Cerebellar nuclear complex (tissue), 1 donor: Measurements from ENCODE around the gene PPP1R3G.

Experiments
- DNase-seq, 2 experiments: peaks; one replicate each; lab custom pipeline; 2025; lab: John Stamatoyannopoulos, UW

PPP1R3G gene

DNA sequence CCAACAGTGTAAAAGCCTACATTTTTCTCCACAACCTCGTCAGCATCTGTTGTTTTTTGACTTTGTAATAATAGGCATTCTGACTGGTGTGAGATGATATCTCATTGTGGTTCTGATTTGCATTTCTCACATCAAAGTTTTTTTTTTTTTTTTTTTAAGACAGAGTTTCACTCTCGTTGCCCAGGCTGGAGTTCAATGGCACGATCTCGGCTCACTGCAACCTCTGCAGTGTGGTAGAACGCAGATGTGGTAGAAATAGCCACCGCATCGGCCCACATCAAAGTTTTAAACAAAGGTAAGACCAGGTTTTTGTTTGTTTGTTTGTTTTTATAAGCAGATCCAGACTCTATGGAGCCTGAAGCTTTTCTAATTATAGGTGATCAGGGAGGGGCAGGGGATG is 12.7 kb upstream of the PPP1R3G start:
- no peak for DNase-seq

DNA sequence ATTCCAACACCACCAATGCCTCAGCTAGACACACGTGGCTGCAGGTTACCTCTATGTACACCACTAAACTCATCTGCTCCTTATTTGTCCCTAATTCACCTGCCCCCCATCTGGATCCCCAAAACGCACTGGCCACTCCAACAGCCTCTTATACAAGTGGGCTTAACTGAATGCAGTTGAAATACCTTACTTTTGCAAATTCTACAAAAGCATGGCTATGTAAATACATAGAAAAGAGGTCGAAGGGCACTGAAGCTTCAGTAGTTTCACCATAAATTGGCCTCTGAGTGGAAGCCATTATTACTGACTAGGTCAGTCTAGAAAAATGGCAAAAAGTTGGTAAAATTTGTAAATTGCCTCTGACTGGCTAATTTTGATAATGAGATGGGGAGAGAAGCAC is 11.1 kb upstream of the PPP1R3G start:
- DNase-seq: no peak

DNA sequence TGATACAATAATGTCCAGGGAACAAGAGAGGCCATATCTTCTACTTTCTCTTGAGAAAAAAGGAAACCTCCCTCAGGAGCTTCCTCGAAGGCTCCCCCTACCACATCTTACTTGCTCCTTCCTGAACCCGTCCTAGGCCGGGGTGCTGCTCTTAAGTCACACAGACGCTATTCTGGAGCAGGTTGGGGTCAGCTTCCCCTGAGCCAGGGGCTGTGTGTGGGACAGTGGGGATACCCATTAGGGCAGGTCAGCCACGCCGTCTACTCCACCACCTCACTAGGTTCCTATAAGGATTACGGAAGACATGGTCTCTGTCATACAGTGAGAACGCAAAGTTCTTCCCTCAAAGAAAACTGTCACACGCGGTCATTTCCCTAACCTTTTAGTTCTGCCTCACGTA is 8.2 kb upstream of the PPP1R3G start:
- DNase-seq: no peak

DNA sequence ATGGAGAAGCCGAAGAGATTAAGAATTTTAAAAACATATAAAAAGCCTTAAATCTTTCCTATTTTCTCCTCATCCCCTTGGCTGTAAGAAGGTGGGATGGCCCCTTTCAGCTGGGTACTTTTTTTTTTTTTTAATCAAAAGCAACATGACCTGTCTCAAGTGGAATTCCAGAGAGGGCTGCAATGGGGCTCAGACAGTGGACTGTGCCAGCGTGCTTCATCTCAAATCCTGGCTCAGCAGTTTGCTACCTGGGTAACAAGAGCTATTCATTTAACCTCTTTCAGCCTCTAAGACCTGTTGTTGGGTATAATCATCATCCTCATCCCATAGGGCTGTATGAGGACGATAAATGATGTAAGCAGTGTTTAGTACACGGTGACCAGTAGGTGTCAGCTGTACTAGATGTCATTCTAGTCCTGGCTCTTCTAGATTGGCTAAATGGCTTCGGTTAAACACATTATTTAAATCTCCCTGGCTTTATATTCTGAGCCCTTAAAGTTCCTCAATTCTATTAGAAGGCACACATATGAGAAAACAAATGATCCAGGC is 6.9 kb upstream of the PPP1R3G start:
- DNase-seq: no peak

- no peak for DNase-seq
Measured at GRCh38 chr6:5079692-5080091, 5.4 kb upstream of the PPP1R3G start.

DNA sequence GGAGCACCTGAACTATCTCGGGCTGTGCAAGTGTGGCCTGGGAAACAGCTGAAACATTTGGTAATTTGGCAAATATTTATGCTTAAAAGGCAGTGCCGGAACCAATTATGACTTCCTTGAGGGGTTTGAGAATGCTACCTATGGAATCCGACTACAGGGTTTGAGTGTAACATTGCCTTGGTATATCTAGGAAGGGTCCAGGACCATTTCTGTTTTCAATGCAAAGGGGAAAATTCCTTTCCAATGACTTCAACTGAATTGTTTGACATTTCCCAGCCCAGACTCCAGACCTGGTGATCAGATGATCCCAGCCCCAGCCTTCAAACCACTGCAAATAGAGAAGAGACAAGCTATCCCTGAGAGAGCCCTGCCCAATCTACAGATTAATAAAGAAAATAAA is 4.6 kb upstream of the PPP1R3G start:
- DNase-seq: no peak

GRCh38 chr6:5081182-5081581 is 4.0 kb upstream of the PPP1R3G start:
- no peak for DNase-seq

- DNase-seq: no peak
Measured at GRCh38 chr6:5081955-5082354, 3.2 kb upstream of the PPP1R3G start.

DNA sequence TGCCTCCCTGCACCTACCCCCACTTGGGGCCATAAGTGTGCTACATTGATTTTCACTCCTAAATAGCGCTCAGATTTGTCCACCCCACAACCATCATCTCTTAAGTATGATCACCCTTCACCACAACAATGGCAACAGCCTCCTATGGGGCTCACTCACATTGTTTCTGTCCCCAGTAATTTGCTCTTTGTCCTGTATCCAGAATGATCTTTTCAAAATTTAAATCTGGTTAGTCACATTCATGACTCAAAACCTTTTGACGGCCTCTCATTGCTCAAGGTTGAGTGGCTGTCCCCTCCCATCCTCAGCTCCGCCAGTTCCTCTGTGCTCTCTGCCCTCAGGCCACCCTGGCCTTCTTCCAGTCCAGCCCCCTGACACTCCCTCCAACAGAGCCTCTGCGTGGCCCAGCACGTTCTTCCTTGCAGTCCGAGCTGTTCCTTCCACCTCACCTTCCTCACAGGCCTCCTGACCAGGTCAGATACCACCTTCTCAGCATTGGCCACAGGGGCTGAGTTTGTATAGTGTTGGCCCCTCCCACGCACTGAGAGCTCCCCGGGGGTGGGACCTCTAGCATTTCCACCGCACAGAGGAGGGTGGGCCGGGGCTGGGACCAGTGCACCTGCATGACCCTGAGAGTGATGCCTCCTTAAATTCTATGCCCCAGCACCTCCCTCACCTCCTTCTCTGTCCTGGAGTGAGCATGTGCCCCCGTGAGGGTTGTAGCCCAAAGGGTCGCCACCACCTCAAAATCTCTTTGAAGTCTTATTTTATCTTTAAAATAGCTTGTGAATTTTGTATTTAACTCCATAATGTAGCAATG is 2.4 kb upstream of the PPP1R3G start:
- no peak for DNase-seq

DNA sequence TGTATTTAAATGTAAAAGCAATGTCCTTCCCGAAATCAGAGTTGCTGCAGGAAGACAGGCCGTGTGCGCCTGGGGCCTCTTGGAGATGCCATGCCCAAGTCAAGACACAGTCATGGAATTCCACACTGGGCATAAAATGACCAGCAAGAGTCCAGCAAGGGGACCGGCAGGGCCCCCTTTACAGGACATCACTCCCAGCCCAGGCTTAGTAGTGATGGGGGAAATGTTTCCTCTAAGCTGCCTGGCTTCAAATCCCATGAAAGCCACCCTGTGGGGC is 1.9 kb upstream of the PPP1R3G start:
- DNase-seq: no peak

- no peak for DNase-seq
Measured at GRCh38 chr6:5083813-5084359, 1.3 kb upstream of the PPP1R3G start.

- DNase-seq: no peak
Measured at GRCh38 chr6:5084360-5084780, 771 bp upstream of the PPP1R3G start.

DNA sequence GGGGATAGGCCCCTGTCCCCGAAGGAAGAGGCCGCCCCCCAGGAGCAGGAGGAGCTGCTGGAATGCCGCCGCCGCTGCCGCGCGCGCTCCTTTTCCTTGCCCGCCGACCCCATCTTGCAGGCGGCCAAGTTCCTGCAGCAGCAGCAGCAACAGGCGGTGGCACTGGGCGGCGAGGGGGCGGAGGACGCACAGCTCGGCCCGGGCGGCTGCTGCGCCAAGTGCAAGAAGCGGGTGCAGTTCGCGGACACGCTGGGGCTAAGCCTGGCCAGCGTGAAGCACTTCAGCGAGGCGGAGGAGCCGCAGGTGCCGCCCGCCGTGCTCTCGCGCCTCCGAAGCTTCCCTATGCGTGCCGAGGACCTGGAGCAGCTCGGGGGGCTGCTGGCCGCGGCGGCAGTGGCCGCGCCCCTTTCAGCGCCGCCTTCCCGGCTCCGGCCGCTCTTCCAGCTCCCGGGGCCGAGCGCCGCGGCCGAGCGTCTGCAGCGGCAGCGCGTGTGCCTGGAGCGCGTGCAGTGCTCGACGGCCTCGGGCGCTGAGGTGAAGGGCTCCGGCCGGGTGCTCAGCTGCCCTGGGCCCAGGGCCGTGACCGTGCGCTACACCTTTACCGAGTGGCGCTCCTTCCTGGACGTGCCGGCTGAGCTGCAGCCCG is 630 bp downstream of the PPP1R3G start:
- no peak for DNase-seq

GRCh38 chr6:5086294-5086890 is 1.3 kb downstream of the PPP1R3G start:
- DNase-seq: no peak

DNA sequence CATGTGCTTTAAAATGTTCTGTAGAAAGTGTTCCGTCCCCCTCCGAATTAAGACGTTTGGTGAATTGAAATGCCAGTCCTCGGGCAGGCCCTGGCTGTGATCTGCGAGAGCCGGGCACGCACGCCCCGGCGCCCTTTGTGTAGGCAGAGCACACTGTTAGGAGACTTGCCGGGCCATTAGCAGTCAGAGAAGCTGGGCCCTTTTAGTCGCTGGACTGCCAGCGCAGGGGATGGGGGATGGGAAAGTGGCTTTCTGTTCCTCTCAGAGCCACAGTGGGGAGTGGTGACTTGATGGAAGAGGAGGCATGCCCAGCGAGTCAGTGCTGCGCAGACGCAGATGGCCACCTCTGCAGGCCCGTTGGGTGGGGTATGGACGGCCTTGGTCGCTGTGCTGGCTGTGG is 2.2 kb downstream of the PPP1R3G start:
- no peak for DNase-seq

- DNase-seq: no peak
Measured at GRCh38 chr6:5088780-5089179, 3.6 kb downstream of the PPP1R3G start.

DNA sequence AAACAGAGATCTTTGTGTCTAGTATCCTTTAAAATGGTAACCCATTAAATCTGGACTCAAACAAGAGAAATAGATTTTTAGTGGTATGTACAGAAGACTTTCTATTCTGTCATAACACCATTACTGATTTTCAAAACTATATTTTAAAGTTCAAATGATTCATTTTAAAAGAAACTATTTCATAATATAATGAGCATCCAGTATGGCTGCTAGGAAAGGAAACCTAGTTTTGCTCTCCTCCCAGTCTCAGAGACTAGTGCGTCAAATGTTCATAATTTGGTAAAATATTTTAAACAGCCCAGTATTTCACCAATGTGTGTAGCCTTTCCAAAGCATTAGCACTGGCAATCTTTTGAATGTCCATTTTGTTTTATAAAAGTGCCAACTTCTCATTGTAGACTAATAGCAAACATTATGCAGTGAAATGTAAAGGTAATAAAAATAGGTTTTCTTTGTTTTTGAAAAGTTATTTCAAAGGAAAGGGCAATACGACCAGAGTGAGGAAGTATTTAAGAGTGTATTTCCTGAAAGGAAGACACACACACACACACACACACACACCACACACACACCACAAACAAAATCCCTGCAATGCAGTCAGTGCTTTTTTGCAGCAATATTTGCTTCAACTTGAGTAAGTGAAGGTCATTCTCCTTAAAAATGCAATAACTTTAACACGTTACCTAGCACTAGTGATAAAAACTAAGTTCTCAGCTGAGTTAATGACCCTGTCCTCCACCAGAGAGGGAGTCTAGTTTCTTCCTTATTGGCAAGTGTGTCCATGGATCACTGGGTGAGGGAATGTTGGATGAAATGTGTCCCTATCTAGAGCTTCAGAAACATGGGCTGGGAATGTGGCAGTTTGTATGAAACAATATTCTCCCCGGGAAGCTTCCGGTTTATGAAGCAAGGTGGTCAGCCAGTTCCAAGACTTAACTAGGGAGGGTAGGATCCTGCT is 4.6 kb downstream of the PPP1R3G start:
- no peak for DNase-seq

GRCh38 chr6:5090603-5091002 is 5.5 kb downstream of the PPP1R3G start:
- no peak for DNase-seq

GRCh38 chr6:5091210-5092069 is 6.3 kb downstream of the PPP1R3G start:
- no peak for DNase-seq

DNA sequence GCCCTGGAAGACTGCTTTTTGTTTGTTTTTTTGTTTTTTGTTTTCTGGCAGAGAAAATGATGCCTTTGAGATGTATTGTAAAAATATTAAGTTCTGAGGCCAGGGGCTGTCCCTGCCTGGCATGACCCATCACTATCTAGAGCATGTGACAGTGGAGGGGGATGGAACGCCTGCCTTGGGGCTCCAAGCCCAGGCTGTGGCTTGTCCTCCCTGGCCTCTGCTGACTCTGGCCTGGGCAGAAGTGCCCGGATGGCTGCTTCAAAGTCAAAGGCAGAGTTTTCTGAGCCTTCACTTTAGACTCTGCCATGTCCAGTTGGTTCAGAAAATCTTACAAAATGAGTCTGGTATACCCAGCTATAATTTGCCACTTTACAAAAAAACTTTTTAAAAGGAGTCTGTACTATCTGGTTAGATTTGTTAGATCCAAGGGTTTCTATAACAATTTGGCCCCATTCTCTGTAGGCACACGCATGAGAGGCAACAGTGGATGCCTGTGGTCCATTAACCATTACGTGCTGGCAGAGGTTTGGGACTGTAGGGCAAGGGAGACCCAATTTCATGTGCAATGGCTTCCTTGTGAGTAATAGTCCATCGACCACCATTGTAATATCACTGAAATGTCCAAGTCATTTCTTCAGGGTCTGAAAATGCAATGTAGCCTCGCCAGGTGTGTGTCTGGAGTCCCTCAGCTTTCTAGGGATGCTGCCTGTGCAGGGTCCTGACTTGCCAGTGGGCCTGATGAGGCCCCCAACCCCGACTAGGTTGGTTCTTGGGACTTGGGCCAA is 8.3 kb downstream of the PPP1R3G start:
- DNase-seq: no peak
